DOHH2 (cell line): Measurements from ENCODE around the gene GPRC5B.

Experiments
- CTCF ChIP-seq: fragments of 200-600 bp; sonication (generic); IDR thresholded peaks from one replicate; pipeline ENCODE4 v1.5.1; 2014; ENCODE audit warnings: antibody characterized with exemption, mild to moderate bottlenecking, low read depth, low read length; ENCODE audit not compliant: poor library complexity, severe bottlenecking
- EZH2phosphoT487 ChIP-seq: fragments of 200-600 bp; sonication (generic); IDR thresholded peaks from 2 replicates; pipeline ENCODE4 v1.6.1; 2017; ENCODE audit warnings: borderline replicate concordance, mild to moderate bottlenecking, antibody characterized with exemption, low read length, moderate library complexity, mixed read lengths

GRCh38 chr16:19809121-19809635 lies 75.5 kb downstream of the GPRC5B start:
- TF ChIP-seq CTCF, result no peak
- TF ChIP-seq EZH2phosphoT487, result no peak
